ENCODE measurements around the gene RPS16.

DNA sequence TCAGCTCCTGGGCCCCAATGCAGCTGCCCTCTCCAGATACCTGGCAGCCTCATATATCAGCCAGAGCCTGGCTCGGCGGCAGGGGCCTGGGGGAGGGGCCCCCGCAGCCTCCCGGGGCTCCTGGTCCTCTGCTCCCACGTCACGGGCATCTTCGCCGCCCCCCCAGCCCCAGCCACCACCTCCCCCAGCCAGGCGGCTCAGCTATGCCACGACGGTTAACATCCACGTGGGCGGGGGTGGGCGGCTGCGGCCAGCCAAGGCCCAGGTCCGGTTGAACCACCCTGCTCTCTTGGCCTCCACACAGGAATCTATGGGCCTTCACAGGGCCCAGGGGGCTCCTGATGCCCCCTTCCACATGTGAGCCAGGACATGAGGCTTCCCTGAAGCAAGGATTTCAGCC lies 10.8 kb downstream of the RPS16 start:
- TF ChIP-seq, protein P1, sequence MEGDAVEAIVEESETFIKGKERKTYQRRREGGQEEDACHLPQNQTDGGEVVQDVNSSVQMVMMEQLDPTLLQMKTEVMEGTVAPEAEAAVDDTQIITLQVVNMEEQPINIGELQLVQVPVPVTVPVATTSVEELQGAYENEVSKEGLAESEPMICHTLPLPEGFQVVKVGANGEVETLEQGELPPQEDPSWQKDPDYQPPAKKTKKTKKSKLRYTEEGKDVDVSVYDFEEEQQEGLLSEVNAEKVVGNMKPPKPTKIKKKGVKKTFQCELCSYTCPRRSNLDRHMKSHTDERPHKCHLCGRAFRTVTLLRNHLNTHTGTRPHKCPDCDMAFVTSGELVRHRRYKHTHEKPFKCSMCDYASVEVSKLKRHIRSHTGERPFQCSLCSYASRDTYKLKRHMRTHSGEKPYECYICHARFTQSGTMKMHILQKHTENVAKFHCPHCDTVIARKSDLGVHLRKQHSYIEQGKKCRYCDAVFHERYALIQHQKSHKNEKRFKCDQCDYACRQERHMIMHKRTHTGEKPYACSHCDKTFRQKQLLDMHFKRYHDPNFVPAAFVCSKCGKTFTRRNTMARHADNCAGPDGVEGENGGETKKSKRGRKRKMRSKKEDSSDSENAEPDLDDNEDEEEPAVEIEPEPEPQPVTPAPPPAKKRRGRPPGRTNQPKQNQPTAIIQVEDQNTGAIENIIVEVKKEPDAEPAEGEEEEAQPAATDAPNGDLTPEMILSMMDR (IDR thresholded peaks at IDR 0.05) = no peak
- no peak for TF ChIP-seq POLR2AphosphoS5 (IDR thresholded peaks at IDR 0.05)
- TF ChIP-seq EP300 (IDR thresholded peaks at IDR 0.05) = no peak
